ENCODE data around the gene PP2D1.
"Not testable (repeated sequence)": the region's sequence is repeated elsewhere in the genome, so short reads cannot be mapped to it uniquely, and the experiment has no call there.

The PP2D1 gene

DNA sequence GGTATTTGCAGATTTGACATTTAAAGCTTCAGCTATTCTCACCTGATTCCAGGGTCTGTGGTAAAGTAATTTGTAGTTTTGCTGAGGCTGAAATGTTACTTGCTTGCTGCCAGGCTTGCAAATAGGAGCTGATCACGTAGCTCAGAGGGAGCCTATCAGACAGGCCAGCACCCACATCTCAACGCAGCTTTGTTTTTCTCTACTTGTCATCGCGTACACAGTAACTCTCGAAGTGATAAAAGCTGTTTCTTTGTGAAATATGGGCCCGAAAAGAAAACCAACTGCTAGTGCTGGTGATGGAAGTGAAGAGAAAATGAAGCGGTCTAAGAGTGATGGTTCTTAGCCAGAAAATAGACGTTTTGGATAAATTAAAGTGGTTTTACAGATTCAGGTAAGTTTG, 41.7 kb downstream of the PP2D1 start:
- no peak for DNase-seq (ENCODE audit: low read depth, low spot score)

- no peak for DNase-seq (ENCODE audit: low read depth, low spot score)
Measured at GRCh38 chr3:19967812-19968211, 44.3 kb downstream of the PP2D1 start.

- no peak for DNase-seq (ENCODE audit: low read depth, low spot score)
Measured at GRCh38 chr3:19967208-19967607, 44.9 kb downstream of the PP2D1 start.

DNA sequence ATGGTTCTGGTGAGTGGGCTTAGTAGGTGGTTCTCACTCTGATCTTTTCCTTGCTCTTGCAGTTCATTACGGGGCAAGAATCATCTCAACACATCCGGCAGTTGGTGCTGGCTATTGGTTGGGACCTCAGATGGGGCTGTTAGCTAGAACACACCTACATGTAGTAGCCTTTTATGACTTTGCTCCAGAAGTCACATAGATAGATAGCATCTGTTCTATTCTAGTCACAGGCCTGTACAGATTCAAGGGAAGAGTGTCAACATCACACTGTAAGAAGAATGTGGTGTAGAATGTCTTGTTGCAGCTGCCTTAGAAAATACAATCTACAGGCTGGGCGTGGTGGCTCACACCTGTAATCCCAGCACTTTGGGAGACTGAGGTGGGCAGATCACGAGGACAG, 50.1 kb downstream of the PP2D1 start:
- no peak for DNase-seq (ENCODE audit: low read depth, low spot score)

GRCh38 chr3:19960696-19961095, 51.4 kb downstream of the PP2D1 start:
- DNase-seq (ENCODE audit: low read depth, low spot score): no peak

DNA sequence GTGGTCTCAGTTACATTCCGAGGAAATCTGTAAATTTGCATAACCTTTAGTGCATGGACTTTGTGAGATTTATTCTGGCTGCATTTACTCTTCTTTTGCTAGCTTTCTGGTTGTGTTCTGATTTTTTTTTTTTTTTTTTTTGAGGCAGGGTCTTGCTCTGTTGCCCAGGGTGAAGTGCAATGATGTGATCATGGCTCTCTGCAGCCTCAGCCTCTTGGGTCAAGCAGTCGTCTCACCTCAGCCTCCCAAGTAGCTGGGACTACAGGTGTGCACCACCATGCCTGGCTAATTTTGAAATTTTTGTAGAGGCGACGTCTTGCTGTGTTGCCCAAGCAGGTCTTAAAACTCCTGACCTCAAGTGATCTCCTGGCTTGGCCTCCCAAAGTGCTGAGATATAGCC, 52.6 kb downstream of the PP2D1 start:
- DNase-seq (ENCODE audit: low read depth, low spot score): no peak

DNA sequence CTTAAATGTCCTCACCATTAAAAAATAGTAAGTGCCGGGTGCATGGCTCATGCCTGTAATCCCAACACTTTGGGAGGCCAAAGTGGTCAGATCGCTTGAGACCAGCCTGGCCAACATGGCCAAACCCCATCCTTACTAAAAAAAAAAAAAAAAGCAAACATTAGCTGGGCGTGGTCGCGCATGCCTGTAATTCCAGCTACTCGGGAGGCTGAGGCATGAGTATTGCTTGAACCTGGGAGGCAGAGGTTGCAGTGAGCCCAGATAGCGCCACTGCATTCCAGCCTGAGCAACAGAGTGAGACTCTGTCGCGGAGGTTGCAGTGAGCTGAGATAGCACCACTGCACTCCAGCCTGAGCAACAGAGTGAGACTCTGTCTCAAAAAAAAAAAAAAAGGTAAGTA, 54.7 kb downstream of the PP2D1 start:
- not testable (repeated sequence) for DNase-seq (ENCODE audit: low read depth, low spot score)

DNA sequence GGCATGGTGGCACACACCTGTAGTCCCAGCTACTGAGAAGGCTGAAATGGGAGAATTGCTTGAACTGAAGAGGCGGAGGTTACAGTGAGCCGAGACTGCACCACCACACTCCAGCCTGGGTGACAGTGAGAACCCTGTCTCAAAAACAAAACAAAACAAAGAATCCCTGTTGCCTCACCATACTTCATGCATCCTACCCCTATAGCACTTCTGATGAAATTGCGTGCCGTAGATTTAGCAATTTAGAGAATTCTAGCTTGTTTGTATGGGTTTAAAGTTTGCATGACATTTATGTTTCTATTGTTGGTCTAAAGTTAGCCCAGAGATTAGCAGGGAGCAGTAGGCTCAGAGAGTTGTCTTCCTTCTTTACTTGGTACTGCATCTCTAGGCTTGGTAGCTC, 57.4 kb downstream of the PP2D1 start:
- no peak for DNase-seq (ENCODE audit: low read depth, low spot score)

- DNase-seq (ENCODE audit: low read depth, low spot score): no peak
Measured at GRCh38 chr3:19950316-19950715, 61.7 kb downstream of the PP2D1 start.

DNA sequence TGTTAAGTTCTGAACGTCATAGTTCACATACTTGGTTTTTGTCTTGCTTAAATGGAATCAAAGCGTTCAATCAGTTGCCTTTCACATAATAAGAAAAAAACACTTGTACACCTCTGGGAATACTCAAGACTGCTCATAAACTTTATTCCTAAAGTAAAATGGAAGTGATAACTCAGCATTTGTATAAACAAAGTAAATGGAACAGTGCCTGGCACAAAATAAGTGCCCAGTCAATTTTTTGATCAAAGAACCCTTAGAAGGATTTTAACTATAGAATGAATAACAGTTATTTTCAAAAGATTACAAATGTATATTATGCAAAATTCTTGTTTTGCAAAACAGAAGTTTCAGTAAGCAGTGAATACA, 63.9 kb downstream of the PP2D1 start:
- peak; percentile 4 for DNase-seq (ENCODE audit: low read depth, low spot score)

GRCh38 chr3:19947549-19948225, 64.4 kb downstream of the PP2D1 start:
- peak; percentile 5 for DNase-seq (ENCODE audit: low read depth, low spot score)

- DNase-seq (ENCODE audit: low read depth, low spot score): peak; percentile 93
Measured at GRCh38 chr3:19946832-19947548, 65.1 kb downstream of the PP2D1 start, which contains the start of gene RAB5A. Gene RAB5A, plus strand, starts transcription at chr3:19947097. Its CDS starts 3,802 bp downstream, at chr3:19950899.

DNA sequence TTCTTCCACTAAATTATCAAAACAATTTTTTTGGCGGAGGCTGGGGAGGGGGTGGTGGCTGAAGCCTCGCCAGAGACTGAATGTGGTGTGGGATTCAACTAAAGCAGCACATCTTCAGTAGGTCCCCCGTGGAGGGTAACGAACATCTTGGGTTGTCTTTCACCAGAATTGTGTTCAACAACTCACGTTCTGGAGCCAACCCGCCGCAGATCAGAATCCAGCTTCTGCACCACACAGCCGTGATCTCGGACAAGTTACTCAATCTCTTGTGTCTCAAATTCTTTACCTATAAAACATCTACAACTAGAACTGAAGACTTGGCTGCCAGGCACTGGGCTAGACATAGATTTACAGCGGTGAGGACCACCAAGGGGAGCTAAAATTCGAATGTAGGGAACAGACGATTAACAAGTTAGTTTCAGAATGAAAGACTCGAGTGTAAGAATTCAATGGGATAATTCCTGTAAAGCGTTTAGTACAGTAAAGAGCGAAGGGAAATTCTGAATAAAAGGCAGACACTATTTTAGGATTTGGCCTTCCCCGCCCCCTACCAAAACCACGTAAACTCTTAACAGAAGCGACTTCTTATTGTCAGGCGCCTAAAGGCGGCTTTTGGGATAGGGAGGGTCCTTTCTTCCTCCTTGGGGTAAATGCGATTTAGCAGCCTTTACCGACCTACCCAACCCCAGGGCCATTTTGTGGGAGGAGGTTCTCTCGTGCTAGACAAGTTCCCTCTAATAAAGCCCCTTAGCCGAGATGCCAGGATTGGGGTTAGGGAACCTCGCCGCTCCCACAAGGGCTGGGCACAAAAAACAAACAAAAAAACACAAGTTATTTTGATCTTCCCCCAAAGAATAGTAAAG, 65.9 kb downstream of the PP2D1 start:
- no peak for DNase-seq (ENCODE audit: low read depth, low spot score)

GRCh38 chr3:19945534-19945933, 66.5 kb downstream of the PP2D1 start:
- no peak for DNase-seq (ENCODE audit: low read depth, low spot score)

DNA sequence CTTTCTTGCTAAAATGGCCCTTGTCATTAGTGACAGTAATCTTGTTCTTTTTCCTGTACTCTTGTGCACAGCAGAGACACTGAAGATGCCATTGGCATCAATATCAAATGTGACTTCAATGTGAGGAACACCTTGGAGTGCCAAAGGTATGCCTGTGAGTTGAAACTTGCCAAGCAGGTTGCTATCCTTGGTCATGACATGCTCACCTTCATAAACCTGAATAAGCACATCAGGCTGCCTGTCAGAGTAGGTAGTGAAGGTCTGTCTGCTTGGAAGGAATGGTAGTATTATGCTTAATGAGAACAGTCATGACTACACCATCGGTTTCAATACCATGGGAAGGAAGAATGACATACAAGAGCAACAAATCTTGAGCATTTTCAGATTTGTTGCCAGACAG, 71.4 kb downstream of the PP2D1 start:
- no peak for DNase-seq (ENCODE audit: low read depth, low spot score)

DNA sequence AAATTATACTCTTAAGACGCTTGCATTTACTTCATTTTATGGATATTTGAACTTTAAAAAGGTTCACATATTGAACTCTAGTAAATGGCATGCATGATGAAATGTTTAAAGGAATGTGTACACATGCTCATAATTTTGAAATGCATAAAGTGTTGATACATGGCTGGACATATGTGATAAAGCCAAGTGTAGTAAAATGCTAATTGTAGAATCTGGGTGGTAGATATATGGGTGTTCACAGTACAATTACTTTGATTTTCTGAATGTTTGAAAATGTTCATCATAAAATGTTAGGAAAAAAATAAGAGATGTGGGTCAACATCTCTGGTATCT, 73.8 kb downstream of the PP2D1 start:
- no peak for DNase-seq (ENCODE audit: low read depth, low spot score)

- no peak for DNase-seq (ENCODE audit: low read depth, low spot score)
Measured at GRCh38 chr3:19937459-19938294, 74.4 kb downstream of the PP2D1 start.

Data from brain pericyte (primary cell).